ENCODE results near the gene LYSET. TPM values are rescaled to one million over a fixed set of nuclear protein-coding genes. Genes with fewer than 3 reads are reported as not detected.

Gene LYSET
- total RNA-seq, 1 experiment from 2014 or later: 25.6 TPM

GRCh38 chr14:93200553-93200952 is 15.4 kb downstream of the LYSET start:
- no peak for TF ChIP-seq HMGXB4 (CRISPR knock-in tag; IDR thresholded peaks at IDR 0.05)
- TF ChIP-seq IRF2 (CRISPR knock-in tag; IDR thresholded peaks at IDR 0.05; ENCODE audit: borderline replicate concordance, low read depth): no peak
- TF ChIP-seq ERG (CRISPR knock-in tag; IDR thresholded peaks at IDR 0.05): no peak
- TF ChIP-seq E2F1 (CRISPR knock-in tag; IDR thresholded peaks at IDR 0.05): no peak
- TF ChIP-seq FOXP1 (CRISPR knock-in tag; IDR thresholded peaks at IDR 0.05; ENCODE audit: borderline replicate concordance): no peak
- no peak for TF ChIP-seq ATF1 (CRISPR knock-in tag; IDR thresholded peaks at IDR 0.05)
- TF ChIP-seq ATF2 (CRISPR knock-in tag; IDR thresholded peaks at IDR 0.05; ENCODE audit: borderline replicate concordance, low read depth): no peak
- TF ChIP-seq ZNF138 (CRISPR knock-in tag; conservative IDR thresholded peaks at IDR 0.05): no peak
- no peak for TF ChIP-seq NR1H2 (CRISPR knock-in tag; IDR thresholded peaks at IDR 0.05)
- no peak for TF ChIP-seq RELA (CRISPR knock-in tag; IDR thresholded peaks at IDR 0.05; ENCODE audit: borderline replicate concordance)
- TF ChIP-seq USF2 (CRISPR knock-in tag; IDR thresholded peaks at IDR 0.05): no peak
- TF ChIP-seq IRF1 (CRISPR knock-in tag; IDR thresholded peaks at IDR 0.05): no peak
- TF ChIP-seq TCF7 (CRISPR knock-in tag; IDR thresholded peaks at IDR 0.05; ENCODE audit: low read depth): no peak
- Mint-ChIP-seq H3K27ac (no peak overlapping the region), H3K4me3 (no peak overlapping the region), H3K27me3 (ENCODE audit: low read depth) (no peaks in the 10 kb centered on the region), H3K36me3 (0 out of 2 replicates have a peak, but pooled peaks cover 3% of the 10 kb centered on the region), H3K9me3 (no peaks in the 10 kb centered on the region), H3K4me1 (0 out of 2 replicates have a peak, but pooled peaks cover under 1% of the 10 kb centered on the region)
- ChIA-PET POLR2A (interaction anchor here (0.7 to 0.8 kb wide), 2 partner anchors 9 to 108 kb away, joined by 3 read pairs; no protein-coding TSS in a partner anchor), CTCF (interaction anchor here (0.7 to 1.1 kb wide), 3 partner anchors 16 to 19 kb away, joined by 3 to 4 read pairs (median 4); partner anchors contain the start of gene MOAP1)
- ATAC-seq (no peak; the same call in 1 of the 2 replicates), DNase-seq (ENCODE audit: low spot score) (no peak)

GRCh38 chr14:93201155-93201704 is 16.1 kb downstream of the LYSET start:
- ATAC-seq (no peak), DNase-seq (ENCODE audit: low spot score) (no peak)
- CTCF ChIA-PET: interaction anchor here (0.7 to 1.0 kb wide), 2 partner anchors 17 to 18 kb away, joined by 4 read pairs; partner anchors contain the start of gene MOAP1
- Mint-ChIP-seq H3K27ac (no peak overlapping the region), H3K4me3 (no peak overlapping the region), H3K9me3 (no peaks in the 10 kb centered on the region), H3K36me3 (0 out of 2 replicates have a peak, but pooled peaks cover 3% of the 10 kb centered on the region), H3K4me1 (0 out of 2 replicates have a peak, but pooled peaks cover 6% of the 10 kb centered on the region), H3K27me3 (ENCODE audit: low read depth) (no peaks in the 10 kb centered on the region)
- POLR2A ChIA-PET: interaction anchor here (0.8 kb wide), 1 partner anchor 10 kb away, joined by 3 read pairs; no protein-coding TSS in a partner anchor
- TF ChIP-seq ELF4 (CRISPR knock-in tag; IDR thresholded peaks at IDR 0.05; ENCODE audit: low read depth) (no peak), TP53 (CRISPR knock-in tag; IDR thresholded peaks at IDR 0.05) (no peak), ARID4B (CRISPR knock-in tag; IDR thresholded peaks at IDR 0.05; ENCODE audit: borderline replicate concordance) (no peak), JAZF1 (CRISPR knock-in tag; IDR thresholded peaks at IDR 0.05) (no peak), RORB (CRISPR knock-in tag; IDR thresholded peaks at IDR 0.05) (no peak), TEAD4 (CRISPR knock-in tag; IDR thresholded peaks at IDR 0.05) (no peak), MYBL2 (CRISPR knock-in tag; IDR thresholded peaks at IDR 0.05) (no peak), ETV6 (CRISPR knock-in tag; IDR thresholded peaks at IDR 0.05) (no peak), E2F1 (CRISPR knock-in tag; IDR thresholded peaks at IDR 0.05) (no peak)

All from WTC11 (cell line).